GM21381 (cell line): ENCODE measurements around the gene DNASE1L3.
A peak's percentile ranks its signal among the peaks of the same experiment; 100 is the strongest.
"Not testable (repeated sequence)": the region's sequence is repeated elsewhere in the genome, so short reads cannot be mapped to it uniquely, and the experiment has no call there.

Source experiments
- ATAC-seq: cut with Tn5 transposase; IDR thresholded peaks from one replicate; pipeline ENCODE4 v1.9.1; 2021; ENCODE audit warnings: mild to moderate bottlenecking, moderate library complexity; ENCODE audit not compliant: unreplicated experiment

The DNASE1L3 gene

GRCh38 chr3:58202917-58203360, 7.8 kb downstream of the DNASE1L3 start:
- peak; percentile 66 for ATAC-seq

- ATAC-seq: not testable (repeated sequence)
These were observed 9.3 kb downstream of the DNASE1L3 start for GRCh38 chr3:58201451-58201850.

GRCh38 chr3:58200846-58201355, 9.9 kb downstream of the DNASE1L3 start:
- no peak for ATAC-seq

- no peak for ATAC-seq
These were observed 10.6 kb downstream of the DNASE1L3 start for GRCh38 chr3:58200121-58200709.

- ATAC-seq: no peak
These were observed 12.0 kb downstream of the DNASE1L3 start for GRCh38 chr3:58198804-58199203.

GRCh38 chr3:58198362-58198761, 12.4 kb downstream of the DNASE1L3 start:
- ATAC-seq: no peak

- no peak for ATAC-seq
These were observed 13.2 kb downstream of the DNASE1L3 start for GRCh38 chr3:58197588-58197987.

GRCh38 chr3:58193682-58194407, 16.9 kb downstream of the DNASE1L3 start:
- ATAC-seq: no peak

GRCh38 chr3:58192069-58192468, 18.7 kb downstream of the DNASE1L3 start:
- ATAC-seq: no peak

GRCh38 chr3:58191361-58191991, 19.3 kb downstream of the DNASE1L3 start:
- no peak for ATAC-seq

- no peak for ATAC-seq
These were observed 19.9 kb downstream of the DNASE1L3 start for GRCh38 chr3:58190882-58191281.

- no peak for ATAC-seq
These were observed 20.5 kb downstream of the DNASE1L3 start for GRCh38 chr3:58190291-58190690.

- ATAC-seq: no peak
These were observed 21.1 kb downstream of the DNASE1L3 start for GRCh38 chr3:58189691-58190090.

GRCh38 chr3:58188921-58189451, 21.8 kb downstream of the DNASE1L3 start:
- ATAC-seq: no peak

GRCh38 chr3:58188173-58188564, 22.6 kb downstream of the DNASE1L3 start:
- no peak for ATAC-seq

GRCh38 chr3:58184982-58185360, 25.8 kb downstream of the DNASE1L3 start:
- no peak for ATAC-seq

GRCh38 chr3:58184309-58184981, 26.3 kb downstream of the DNASE1L3 start:
- no peak for ATAC-seq

GRCh38 chr3:58183891-58184290, 26.9 kb downstream of the DNASE1L3 start:
- ATAC-seq: no peak

- ATAC-seq: no peak
These were observed 27.6 kb downstream of the DNASE1L3 start for GRCh38 chr3:58183221-58183620.

GRCh38 chr3:58180940-58181587, 29.7 kb downstream of the DNASE1L3 start:
- no peak for ATAC-seq
